VCaP (cell line): ENCODE data around the gene OR9Q2.

ENCODE experiments used
- H3K27ac ChIP-seq: fragments of 450-650 bp; 2 replicates; pipeline ENCODE4 v1.5.1; 2017
- CTCF ChIP-seq: fragments of 450-650 bp; conservative IDR thresholded peaks from 2 replicates; pipeline ENCODE4 v1.5.1; 2017; ENCODE audit warnings: mild to moderate bottlenecking, moderate library complexity

The OR9Q2 gene

GRCh38 chr11:58188770-58189169 lies at the start of gene OR9Q2:
TSS of gene OR9Q2 (plus strand) at chr11:58189070. CDS start at chr11:58190491, 1,421 bp downstream.
- H3K27ac ChIP-seq: no peak within 1 kb of the TSS
- no peak for TF ChIP-seq CTCF

GRCh38 chr11:58142761-58143160 lies 46.1 kb upstream of the OR9Q2 start:
- TF ChIP-seq CTCF: no peak
- no peak overlapping the region for H3K27ac ChIP-seq

- no peak for TF ChIP-seq CTCF
- no peak overlapping the region for H3K27ac ChIP-seq
Observed at GRCh38 chr11:58152781-58153180, 36.1 kb upstream of the OR9Q2 start.

- TF ChIP-seq CTCF: no peak
- H3K27ac ChIP-seq: no peak overlapping the region
Observed at GRCh38 chr11:58164389-58164788, 24.5 kb upstream of the OR9Q2 start.

DNA sequence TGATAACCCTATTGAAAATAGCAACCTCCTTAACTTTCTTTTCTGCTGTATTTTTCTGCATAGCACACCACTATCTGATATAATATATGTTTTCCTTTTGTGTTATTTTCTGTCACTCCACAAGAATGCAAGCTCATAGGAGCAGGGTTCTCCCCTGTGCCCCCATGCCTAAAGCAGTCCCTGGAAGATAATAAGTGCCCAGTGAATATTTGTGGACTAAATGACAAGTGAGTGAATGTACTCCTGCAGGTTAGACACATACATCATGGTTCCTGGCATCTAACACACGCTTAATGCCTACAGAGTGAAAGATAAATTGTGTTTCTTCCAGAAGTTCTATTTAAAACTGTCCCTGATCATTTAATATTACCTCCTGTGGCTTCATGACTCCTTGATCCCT lies 23.9 kb upstream of the OR9Q2 start:
- H3K27ac ChIP-seq: no peak overlapping the region
- no peak for TF ChIP-seq CTCF

GRCh38 chr11:58165504-58166106 lies 23.3 kb upstream of the OR9Q2 start:
- TF ChIP-seq CTCF: no peak
- no peak overlapping the region for H3K27ac ChIP-seq

DNA sequence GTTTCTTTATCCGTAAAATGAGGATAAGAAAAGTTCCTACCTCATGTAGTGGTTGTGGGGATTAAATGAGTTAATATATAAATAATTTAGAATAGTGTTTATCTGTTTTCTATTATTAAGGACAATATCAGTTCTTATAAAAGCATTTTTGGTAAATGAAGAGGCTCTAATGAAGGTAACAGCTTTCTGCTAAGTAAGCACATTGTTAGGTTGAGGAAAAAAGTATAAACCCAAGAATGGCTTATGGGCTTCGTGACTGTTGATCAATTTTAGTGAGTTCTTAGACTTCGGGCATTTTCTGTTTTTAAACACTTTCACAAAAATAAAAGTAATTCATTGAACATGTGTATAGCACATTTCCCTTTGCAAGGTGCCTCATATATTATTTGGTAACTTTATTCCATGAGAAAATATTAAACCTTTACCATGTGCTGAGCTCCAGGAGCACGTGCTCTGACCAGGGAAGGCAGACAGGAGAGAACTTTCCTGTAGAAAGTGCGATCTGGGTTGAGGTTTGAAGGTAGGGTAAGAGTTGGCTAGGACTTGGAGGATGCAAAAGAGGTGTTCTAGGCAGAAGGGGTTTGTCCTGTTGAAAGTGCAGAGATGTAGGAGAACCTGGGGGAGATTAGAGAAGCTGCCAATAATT lies 11.3 kb upstream of the OR9Q2 start:
- no peak overlapping the region for H3K27ac ChIP-seq
- TF ChIP-seq CTCF: no peak
